GM12891 (cell line): ENCODE measurements around the gene ARHGEF2.
A peak's percentile ranks its signal among the peaks of the same experiment; 100 is the strongest.
"Not testable (repeated sequence)": the region's sequence is repeated elsewhere in the genome, so short reads cannot be mapped to it uniquely, and the experiment has no call there.

Experiments used
- DNase-seq: peaks from one replicate; pipeline ENCODE4 v3.0.0; 2011; ENCODE audit warnings: low spot score; ENCODE audit not compliant: insufficient read length
- FAIRE-seq: peaks from 2 replicates; lab custom pipeline; 2011; peaks lifted over from hg19 to GRCh38; lab: Jason Lieb, UNC
- PAX5 ChIP-seq: IDR thresholded peaks from 2 replicates; pipeline ENCODE4 v1.6.1; 2011; ENCODE audit warnings: low read length, moderate library complexity, mild to moderate bottlenecking; ENCODE audit not compliant: insufficient read depth, severe bottlenecking
- POLR2A ChIP-seq: IDR thresholded peaks from 2 replicates; pipeline ENCODE4 v1.6.1; 2011; ENCODE audit warnings: low read depth, low read length, control low read depth
- POLR2AphosphoS5 ChIP-seq: IDR thresholded peaks from 2 replicates; pipeline ENCODE4 v1.6.1; 2011; ENCODE audit warnings: low read depth, low read length, control low read depth
- POU2F2 ChIP-seq: IDR thresholded peaks from 2 replicates; pipeline ENCODE4 v1.6.1; 2011; ENCODE audit warnings: low read depth, mild to moderate bottlenecking, control low read depth, low read length, moderate library complexity
- SPI1 ChIP-seq: IDR thresholded peaks from 2 replicates; pipeline ENCODE4 v1.6.1; 2011; ENCODE audit warnings: low read depth, low read length, control low read depth
- TAF1 ChIP-seq: IDR thresholded peaks from 2 replicates; pipeline ENCODE4 v1.6.1; 2011; ENCODE audit warnings: low read depth, low read length, control low read depth

ARHGEF2 gene

GRCh38 chr1:155934936-155935590, 43.3 kb downstream of the ARHGEF2 start:
- TF ChIP-seq POLR2A (no peak), POLR2AphosphoS5 (no peak), POU2F2 (no peak), SPI1 (no peak), TAF1 (no peak), PAX5 (no peak)
- FAIRE-seq (no peak), DNase-seq (no peak)

- DNase-seq (peak; percentile 85), FAIRE-seq (peak; percentile 99)
- TF ChIP-seq TAF1 (peak; percentile 94), POLR2A (peak; percentile 98), POU2F2 (peak; percentile 91), POLR2AphosphoS5 (peak; percentile 98), SPI1 (peak; percentile 59), PAX5 (no peak)
Observed at GRCh38 chr1:155934097-155934935, 44.0 kb downstream of the ARHGEF2 start, which contains the start of gene KHDC4. KHDC4 (minus strand) TSS chr1:155934413; CDS start chr1:155934373, 40 bp downstream.

- FAIRE-seq (no peak), DNase-seq (no peak)
- no peak for TF ChIP-seq TAF1
- no peak for TF ChIP-seq SPI1
- TF ChIP-seq PAX5 = no peak
- no peak for TF ChIP-seq POU2F2
- TF ChIP-seq POLR2A = no peak
- TF ChIP-seq POLR2AphosphoS5 = no peak
Observed at GRCh38 chr1:155933591-155934096, 44.7 kb downstream of the ARHGEF2 start.

- DNase-seq (no peak), FAIRE-seq (no peak)
- TF ChIP-seq PAX5 (no peak), POU2F2 (no peak), POLR2A (no peak), POLR2AphosphoS5 (no peak)
Observed at GRCh38 chr1:155932487-155932886, 45.9 kb downstream of the ARHGEF2 start.

GRCh38 chr1:155932081-155932480, 46.3 kb downstream of the ARHGEF2 start:
- no peak for FAIRE-seq
- no peak for TF ChIP-seq POLR2AphosphoS5
- TF ChIP-seq PAX5 = no peak
- TF ChIP-seq TAF1 = no peak
- no peak for TF ChIP-seq SPI1
- no peak for TF ChIP-seq POLR2A
- no peak for TF ChIP-seq POU2F2
- DNase-seq = no peak

GRCh38 chr1:155931332-155932038, 46.9 kb downstream of the ARHGEF2 start:
- FAIRE-seq (no peak), DNase-seq (no peak)
- TF ChIP-seq PAX5 (no peak), POLR2AphosphoS5 (0 out of 2 replicates have a peak, but pooled peaks have one; percentile 54), SPI1 (no peak), POLR2A (peak; percentile 31; the same call in 1 of the 2 replicates)

- not testable (repeated sequence) for FAIRE-seq, DNase-seq
Observed at GRCh38 chr1:155930725-155931124, 47.6 kb downstream of the ARHGEF2 start.

GRCh38 chr1:155929057-155929456, 49.3 kb downstream of the ARHGEF2 start:
- TF ChIP-seq POLR2AphosphoS5 = no peak
- TF ChIP-seq SPI1 = no peak
- no peak for TF ChIP-seq TAF1
- no peak for TF ChIP-seq PAX5
- TF ChIP-seq POU2F2 = no peak
- no peak for DNase-seq

GRCh38 chr1:155925506-155925905, 52.8 kb downstream of the ARHGEF2 start:
- no peak for FAIRE-seq
- TF ChIP-seq TAF1 (no peak), SPI1 (no peak), POU2F2 (no peak), POLR2AphosphoS5 (no peak), POLR2A (no peak), PAX5 (no peak)
- DNase-seq = no peak

More at GRCh38 chr1:155929057-155929456, 49.3 kb downstream of the ARHGEF2 start:
- no peak for FAIRE-seq

- no peak for DNase-seq
- TF ChIP-seq SPI1 (no peak), TAF1 (no peak), POU2F2 (no peak), PAX5 (no peak), POLR2AphosphoS5 (no peak), POLR2A (no peak)
- FAIRE-seq = peak; percentile 40
Observed at GRCh38 chr1:155920717-155921116, 57.6 kb downstream of the ARHGEF2 start.
